Natural killer cell (primary cell): ENCODE data around the gene PTOV1. TPM values are rescaled to one million over a fixed set of nuclear protein-coding genes. Genes with fewer than 3 reads are reported as not detected.

Experiments used
- ATAC-seq, 3 donors: fragments of 150-1000 bp in 2 of 3; fragments of 200-7000 bp in 1 of 3; cut with Tn5 transposase; 1 replicate in 1 of 3; 2 replicates in 2 of 3; pipeline ENCODE4 v1.10.0; 2021; ENCODE audit warnings: mild to moderate bottlenecking in 2 of 3, moderate library complexity in 2 of 3
- DNase-seq, 2 donors: peaks; one replicate each; pipeline versions ENCODE4 v3.0.0 to v3.0.0-alpha.2; 2013 to 2021; ENCODE audit warnings: mixed read lengths in 1 of 2
- H3K27ac ChIP-seq: one replicate; pipeline ENCODE4 v1.5.1; 2013; ENCODE audit warnings: mild to moderate bottlenecking, low read length
- H3K27me3 ChIP-seq: one replicate; pipeline ENCODE4 v1.6.1; 2013; ENCODE audit warnings: low read length; ENCODE audit not compliant: control insufficient read depth, insufficient read depth
- H3K36me3 ChIP-seq: one replicate; pipeline ENCODE4 v1.6.1; 2013; ENCODE audit warnings: low read length; ENCODE audit not compliant: control insufficient read depth, insufficient read depth
- H3K4me1 ChIP-seq: one replicate; pipeline ENCODE4 v1.6.1; 2013; ENCODE audit warnings: low read length; ENCODE audit not compliant: control insufficient read depth, insufficient read depth
- H3K4me3 ChIP-seq: one replicate; pipeline ENCODE4 v1.5.1; 2013; ENCODE audit warnings: low read length
- H3K9me3 ChIP-seq: one replicate; pipeline ENCODE4 v1.6.1; 2013; ENCODE audit warnings: low read length; ENCODE audit not compliant: control insufficient read depth, insufficient read depth
- H3K27ac Mint-ChIP-seq, 2 donors: one replicate each; pipeline ENCODE4 v1.8.0; 2022; ENCODE audit warnings: mild to moderate bottlenecking in 2 of 2, mixed read lengths in 2 of 2, moderate library complexity in 1 of 2
- H3K27me3 Mint-ChIP-seq, 2 donors: one replicate each; pipeline ENCODE4 v1.8.0; 2022; ENCODE audit warnings: low read depth in 2 of 2, mixed read lengths in 2 of 2
- H3K36me3 Mint-ChIP-seq: one replicate; pipeline ENCODE4 v1.8.0; 2022; ENCODE audit warnings: mixed read lengths
- H3K4me1 Mint-ChIP-seq, 2 donors: one replicate each; pipeline ENCODE4 v1.8.0; 2022; ENCODE audit warnings: mixed read lengths in 2 of 2
- H3K4me3 Mint-ChIP-seq: one replicate; pipeline ENCODE4 v1.8.0; 2022; ENCODE audit warnings: mild to moderate bottlenecking, moderate library complexity, mixed read lengths
- H3K9me3 Mint-ChIP-seq, 2 donors: one replicate each; pipeline ENCODE4 v1.8.0; 2022; ENCODE audit warnings: mixed read lengths in 2 of 2
- CTCF ChIP-seq: fragments of 200-600 bp; IDR thresholded peaks from one replicate; pipeline ENCODE4 v1.8.0; 2022; ENCODE audit warnings: antibody characterized with exemption
- WGBS: methylation state at CpG from one replicate; pipeline ENCODE4 v1.1.7; 2013; ENCODE audit warnings: missing lambda C conversion rate; ENCODE audit not compliant: insufficient coverage; 5-methylcytosine and 5-hydroxymethylcytosine counted together
- intact Hi-C: fragments of 100-400 bp; cut with micrococcal nuclease; formaldehyde crosslinking; loops from one replicate; pipeline ENCODE4 v1.14.2; 2022
- total RNA-seq, 4 donors: library from RNA; stranded (reverse); fragments of 120-200 nt in 1 of 4; gene quantifications; one replicate each; pipeline versions ENCODE4 v1.2.3 to v1.2.4, GENCODE V29; 2013 to 2022

Gene PTOV1
- total RNA-seq, 3 donors from 2014 or later (not counting 1 experiment from before 2014, with no cell fraction given): 116 to 132 (median 128) TPM

GRCh38 chr19:49802836-49803528, 48.0 kb upstream of the PTOV1 start:
- Mint-ChIP-seq H3K4me3 (no peak overlapping the region), H3K36me3 (no peaks in the 10 kb centered on the region), H3K27me3 (no peaks in the 10 kb centered on the region), H3K27ac (peak overlapping the region in 1 of 2 donors; percentile 36), H3K9me3 (no peaks in the 10 kb centered on the region), H3K4me1 (no peaks in the 10 kb centered on the region)
- ATAC-seq: no peak
- 96% methylated on average over 22 of the region's 24 CpGs for WGBS
- peaks cover 4% of the 10 kb centered on the region for H3K4me1 ChIP-seq
- no peak for DNase-seq
- intact Hi-C loops: no loop called here
- H3K36me3 ChIP-seq: peaks cover 67% of the 10 kb centered on the region
- no peak overlapping the region for H3K27ac ChIP-seq
- H3K9me3 ChIP-seq: no peaks in the 10 kb centered on the region
- no peaks in the 10 kb centered on the region for H3K27me3 ChIP-seq
- TF ChIP-seq CTCF: no peak
- H3K4me3 ChIP-seq: no peak overlapping the region

GRCh38 chr19:49803529-49803856, 47.5 kb upstream of the PTOV1 start:
- H3K27ac ChIP-seq: no peak overlapping the region
- H3K36me3 Mint-ChIP-seq: no peaks in the 10 kb centered on the region
- no peak overlapping the region for H3K4me3 ChIP-seq
- H3K4me1 ChIP-seq: peaks cover 9% of the 10 kb centered on the region
- intact Hi-C loops: no loop called here
- H3K9me3 ChIP-seq: no peaks in the 10 kb centered on the region
- H3K27me3 Mint-ChIP-seq: no peaks in the 10 kb centered on the region
- no peak overlapping the region for H3K4me3 Mint-ChIP-seq
- peak overlapping the region in 1 of 2 donors; percentile 36 for H3K27ac Mint-ChIP-seq
- peaks cover 0 to 5% of the 10 kb centered on the region in 2 donors for H3K4me1 Mint-ChIP-seq
- WGBS: 96% methylated on average over 6 of the region's 6 CpGs
- no peak for TF ChIP-seq CTCF
- H3K9me3 Mint-ChIP-seq: no peaks in the 10 kb centered on the region
- H3K36me3 ChIP-seq: peaks cover 62% of the 10 kb centered on the region
- DNase-seq: no peak
- ATAC-seq: no peak
- H3K27me3 ChIP-seq: no peaks in the 10 kb centered on the region

GRCh38 chr19:49805822-49806619, 44.9 kb upstream of the PTOV1 start:
- peaks cover 26% of the 10 kb centered on the region for H3K4me1 ChIP-seq
- no peaks in the 10 kb centered on the region for H3K27me3 ChIP-seq
- Mint-ChIP-seq H3K4me3 (peak overlapping the region; percentile 9), H3K9me3 (no peaks in the 10 kb centered on the region), H3K4me1 (peaks cover 8 to 22% of the 10 kb centered on the region in 2 donors), H3K27me3 (no peaks in the 10 kb centered on the region), H3K27ac (peak overlapping the region in 1 of 2 donors; percentile 29), H3K36me3 (no peaks in the 10 kb centered on the region)
- peaks cover 36% of the 10 kb centered on the region for H3K36me3 ChIP-seq
- intact Hi-C loops: no loop called here
- no peak for TF ChIP-seq CTCF
- ATAC-seq (no peak), DNase-seq (no peak)
- H3K9me3 ChIP-seq: no peaks in the 10 kb centered on the region
- no peak overlapping the region for H3K27ac ChIP-seq
- H3K4me3 ChIP-seq: no peak overlapping the region
- 94% methylated on average over 20 of the region's 20 CpGs for WGBS
